T-helper 1 cell treated with Interleukin-12 subunit alpha and Interleukin-12 subunit beta and Interleukin-4 antibody, amounts not matched to agents 30 ng/mL and 1 ng/mL, for 36 hours (primary cell): ENCODE data around the gene CFH. TPM values are rescaled to one million over a fixed set of nuclear protein-coding genes. Genes with fewer than 3 reads are reported as not detected.
"Not testable (repeated sequence)": the region's sequence is repeated elsewhere in the genome, so short reads cannot be mapped to it uniquely, and the experiment has no call there.

Source experiments
- intact Hi-C: fragments of 100-400 bp; cut with micrococcal nuclease; formaldehyde crosslinking; loops from one replicate; pipeline ENCODE4 v1.15.1; 2024
- total RNA-seq: library from RNA; stranded (reverse); gene quantifications from 2 replicates; pipeline ENCODE4 v1.2.3, GENCODE V29; 2022

The CFH gene
- total RNA-seq, result 2.5 and 2.7 TPM in 2 replicates

GRCh38 chr1:196651637-196652215 is at the start of gene CFH:
TSS of gene CFH (plus strand) at chr1:196652043. CDS start at chr1:196652118, 75 bp downstream.
- intact Hi-C loops, result no loop called here

- intact Hi-C loops, result no loop called here
Observed at GRCh38 chr1:196603651-196604050, 48.2 kb upstream of the CFH start.

- intact Hi-C loops, result no loop called here
Observed at GRCh38 chr1:196607981-196608380, 43.9 kb upstream of the CFH start.

GRCh38 chr1:196608390-196609369 is 43.2 kb upstream of the CFH start, which contains the start of gene KCNT2:
TSS of gene KCNT2 (minus strand) at chr1:196608440. CDS start at chr1:196608309, 131 bp downstream.
- intact Hi-C loops, result no loop called here

GRCh38 chr1:196609370-196609737 is 42.5 kb upstream of the CFH start:
- intact Hi-C loops, result no loop called here

- intact Hi-C loops, result no loop called here
Observed at GRCh38 chr1:196611873-196612272, 40.0 kb upstream of the CFH start.

- intact Hi-C loops, result no loop called here
Observed at GRCh38 chr1:196619721-196620120, 32.1 kb upstream of the CFH start.

GRCh38 chr1:196623079-196623478 is 28.8 kb upstream of the CFH start:
- intact Hi-C loops, result no loop called here

GRCh38 chr1:196628838-196629237 is 23.0 kb upstream of the CFH start:
- intact Hi-C loops, result no loop called here

- intact Hi-C loops, result no loop called here
Observed at GRCh38 chr1:196637606-196638005, 14.2 kb upstream of the CFH start.

GRCh38 chr1:196638466-196638865 is 13.4 kb upstream of the CFH start:
- intact Hi-C loops, result no loop called here

- intact Hi-C loops, result not testable (repeated sequence)
Observed at GRCh38 chr1:196639291-196639690, 12.6 kb upstream of the CFH start.

- intact Hi-C loops, result no loop called here
Observed at GRCh38 chr1:196640976-196641375, 10.9 kb upstream of the CFH start.

GRCh38 chr1:196649990-196650389 is 1.9 kb upstream of the CFH start:
- intact Hi-C loops, result no loop called here

- intact Hi-C loops, result no loop called here
Observed at GRCh38 chr1:196650403-196650802, 1.4 kb upstream of the CFH start.

GRCh38 chr1:196651079-196651478 is 764 bp upstream of the CFH start:
- intact Hi-C loops, result no loop called here

- intact Hi-C loops, result no loop called here
Observed at GRCh38 chr1:196654271-196654670, 2.4 kb downstream of the CFH start.

GRCh38 chr1:196655071-196655470 is 3.2 kb downstream of the CFH start:
- intact Hi-C loops, result no loop called here

GRCh38 chr1:196655494-196655893 is 3.7 kb downstream of the CFH start:
- intact Hi-C loops, result no loop called here

- intact Hi-C loops, result no loop called here
Observed at GRCh38 chr1:196659471-196659870, 7.6 kb downstream of the CFH start.

GRCh38 chr1:196660272-196660671 is 8.4 kb downstream of the CFH start:
- intact Hi-C loops, result loop anchor here (1.0 to 5.0 kb wide), 3 partner anchors 183 to 305 kb away; no protein-coding TSS in a partner anchor

GRCh38 chr1:196660852-196661251 is 9.0 kb downstream of the CFH start:
- intact Hi-C loops, result loop anchor here (1.0 to 5.0 kb wide), 5 partner anchors 184 to 513 kb away; no protein-coding TSS in a partner anchor
